ENCODE measurements around the gene SRGAP3. TPM values are rescaled to one million over a fixed set of nuclear protein-coding genes. Genes with fewer than 3 reads are reported as not detected.
"Not testable (repeated sequence)": the region's sequence is repeated elsewhere in the genome, so short reads cannot be mapped to it uniquely, and the experiment has no call there.

The SRGAP3 gene
- total RNA-seq (2014; rRNA removed; shearing (Covaris generic)), result not detected in 2 replicates

- H3K4me3 ChIP-seq, result no peak within 1 kb of the TSS
- H3K36me3 ChIP-seq, result no peaks in the 10 kb centered on the region
- DNase-seq, result peak; percentile 53 to 73
- H3K27ac ChIP-seq, result no peak within 1 kb of the TSS
- H3K27me3 ChIP-seq, result no peaks in the 10 kb centered on the region; the same call in 1 of the 2 replicates
- no peaks in the 10 kb centered on the region for H3K9me3 ChIP-seq (replicated peaks)
- no peaks in the 10 kb centered on the region for H3K4me1 ChIP-seq
Observed at GRCh38 chr3:9249273-9250192, at the start of gene SRGAP3. SRGAP3 (minus strand) TSS chr3:9249646; CDS start chr3:9248951, 695 bp downstream.

GRCh38 chr3:9298236-9298635, 48.8 kb upstream of the SRGAP3 start:
- H3K27ac ChIP-seq, result no peak overlapping the region
- no peaks in the 10 kb centered on the region for H3K36me3 ChIP-seq
- no peaks in the 10 kb centered on the region for H3K27me3 ChIP-seq
- no peaks in the 10 kb centered on the region for H3K9me3 ChIP-seq (replicated peaks)
- H3K4me3 ChIP-seq, result no peak overlapping the region
- H3K4me1 ChIP-seq, result no peaks in the 10 kb centered on the region
- no peak for DNase-seq

DNA sequence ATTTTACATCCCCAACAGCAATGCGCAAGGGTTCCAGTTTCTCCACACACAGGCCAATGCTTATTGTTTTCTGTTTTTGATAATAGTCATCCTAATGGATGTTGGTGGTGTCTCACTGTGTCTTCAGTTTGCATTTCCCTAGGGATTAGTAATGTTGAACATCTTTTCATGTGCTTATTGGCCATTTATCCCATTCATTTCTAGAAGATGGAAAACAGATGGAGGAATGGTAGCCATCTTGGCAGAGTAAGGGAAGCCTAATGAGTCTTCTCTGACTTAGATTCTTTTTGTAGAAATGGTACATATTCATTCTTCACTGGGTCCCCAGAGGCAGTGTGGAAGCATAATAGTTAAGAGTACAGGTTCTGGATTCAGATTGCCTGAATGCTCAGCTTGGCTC, 46.8 kb upstream of the SRGAP3 start:
- H3K36me3 ChIP-seq, result no peaks in the 10 kb centered on the region
- DNase-seq, result no peak
- H3K4me1 ChIP-seq, result no peaks in the 10 kb centered on the region
- H3K27ac ChIP-seq, result no peak overlapping the region
- no peaks in the 10 kb centered on the region for H3K27me3 ChIP-seq
- H3K9me3 ChIP-seq (replicated peaks), result no peaks in the 10 kb centered on the region
- no peak overlapping the region for H3K4me3 ChIP-seq

- H3K9me3 ChIP-seq (replicated peaks), result no peaks in the 10 kb centered on the region
- no peak overlapping the region for H3K4me3 ChIP-seq
- H3K27me3 ChIP-seq, result no peaks in the 10 kb centered on the region
- no peaks in the 10 kb centered on the region for H3K4me1 ChIP-seq
- H3K27ac ChIP-seq, result no peak overlapping the region
- H3K36me3 ChIP-seq, result no peaks in the 10 kb centered on the region
- no peak for DNase-seq
Observed at GRCh38 chr3:9295007-9295406, 45.6 kb upstream of the SRGAP3 start.

DNA sequence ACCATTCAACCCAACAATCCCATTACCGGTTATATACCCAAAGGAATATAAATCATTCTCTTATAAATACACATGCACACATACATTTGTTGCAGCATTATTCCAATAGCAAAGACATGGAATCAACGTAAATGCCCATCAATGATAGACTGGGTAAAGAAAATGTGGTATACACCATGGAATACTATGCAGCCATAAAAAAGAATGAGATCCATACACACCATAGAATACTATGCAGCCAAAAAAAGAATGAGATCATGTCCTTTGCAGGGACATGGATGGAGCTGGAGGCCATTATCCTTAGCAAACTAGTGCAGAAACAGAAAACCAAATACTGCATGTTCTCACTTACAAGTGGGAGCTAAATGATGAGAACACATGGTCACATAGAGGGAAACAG, 44.5 kb upstream of the SRGAP3 start:
- not testable (repeated sequence) for H3K9me3 ChIP-seq (replicated peaks); DNase-seq; H3K4me1 ChIP-seq; H3K36me3 ChIP-seq; H3K4me3 ChIP-seq; H3K27me3 ChIP-seq; H3K27ac ChIP-seq

GRCh38 chr3:9293076-9293475, 43.6 kb upstream of the SRGAP3 start:
- no peak overlapping the region for H3K4me3 ChIP-seq
- H3K4me1 ChIP-seq, result no peaks in the 10 kb centered on the region
- DNase-seq, result no peak
- H3K27ac ChIP-seq, result no peak overlapping the region
- H3K9me3 ChIP-seq (replicated peaks), result no peaks in the 10 kb centered on the region
- peaks cover 6% of the 10 kb centered on the region; the same call in 1 of the 2 replicates for H3K27me3 ChIP-seq
- no peaks in the 10 kb centered on the region for H3K36me3 ChIP-seq

- no peaks in the 10 kb centered on the region for H3K36me3 ChIP-seq
- H3K27me3 ChIP-seq, result peaks cover 6% of the 10 kb centered on the region; the same call in 1 of the 2 replicates
- DNase-seq, result no peak
- H3K4me1 ChIP-seq, result no peaks in the 10 kb centered on the region
- no peak overlapping the region for H3K27ac ChIP-seq
- H3K4me3 ChIP-seq, result no peak overlapping the region
- no peaks in the 10 kb centered on the region for H3K9me3 ChIP-seq (replicated peaks)
Observed at GRCh38 chr3:9292516-9292915, 43.1 kb upstream of the SRGAP3 start.

GRCh38 chr3:9291821-9292410, 42.5 kb upstream of the SRGAP3 start:
- DNase-seq, result no peak
- Histone ChIP-seq H3K27me3 (peaks cover 6% of the 10 kb centered on the region; the same call in 1 of the 2 replicates), H3K36me3 (no peaks in the 10 kb centered on the region)

DNA sequence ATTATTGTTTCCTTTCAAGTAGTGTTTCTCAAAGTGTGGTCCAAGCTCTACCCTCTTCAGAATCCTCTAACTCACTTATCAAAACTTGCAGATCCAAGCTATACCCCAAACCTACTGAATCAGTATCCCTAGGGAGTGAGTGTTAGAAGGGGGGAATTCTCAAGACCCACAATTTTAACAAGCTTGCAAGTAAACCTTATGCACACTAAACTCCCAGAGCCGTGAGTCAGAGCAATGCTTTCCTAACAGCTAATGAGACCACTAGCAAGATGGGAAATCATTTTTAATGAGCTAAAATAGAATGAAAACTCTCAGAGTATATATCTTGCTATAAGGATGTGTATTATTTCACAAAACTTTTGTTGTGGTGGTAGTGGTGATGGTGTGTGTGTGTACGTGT, 41.1 kb upstream of the SRGAP3 start:
- Histone ChIP-seq H3K36me3 (no peaks in the 10 kb centered on the region), H3K4me1 (no peaks in the 10 kb centered on the region), H3K27me3 (peaks cover 6% of the 10 kb centered on the region; the same call in 1 of the 2 replicates), H3K27ac (no peak overlapping the region), H3K9me3 (replicated peaks) (no peaks in the 10 kb centered on the region), H3K4me3 (no peak overlapping the region)
- DNase-seq, result no peak

More at GRCh38 chr3:9291821-9292410, 42.5 kb upstream of the SRGAP3 start:
- H3K27ac ChIP-seq, result no peak overlapping the region
- H3K4me1 ChIP-seq, result no peaks in the 10 kb centered on the region
- no peaks in the 10 kb centered on the region for H3K9me3 ChIP-seq (replicated peaks)
- no peak overlapping the region for H3K4me3 ChIP-seq

GRCh38 chr3:9281533-9281932, 32.1 kb upstream of the SRGAP3 start:
- not testable (repeated sequence) for H3K27ac ChIP-seq; H3K9me3 ChIP-seq (replicated peaks); H3K4me1 ChIP-seq; H3K36me3 ChIP-seq; DNase-seq; H3K27me3 ChIP-seq; H3K4me3 ChIP-seq

DNA sequence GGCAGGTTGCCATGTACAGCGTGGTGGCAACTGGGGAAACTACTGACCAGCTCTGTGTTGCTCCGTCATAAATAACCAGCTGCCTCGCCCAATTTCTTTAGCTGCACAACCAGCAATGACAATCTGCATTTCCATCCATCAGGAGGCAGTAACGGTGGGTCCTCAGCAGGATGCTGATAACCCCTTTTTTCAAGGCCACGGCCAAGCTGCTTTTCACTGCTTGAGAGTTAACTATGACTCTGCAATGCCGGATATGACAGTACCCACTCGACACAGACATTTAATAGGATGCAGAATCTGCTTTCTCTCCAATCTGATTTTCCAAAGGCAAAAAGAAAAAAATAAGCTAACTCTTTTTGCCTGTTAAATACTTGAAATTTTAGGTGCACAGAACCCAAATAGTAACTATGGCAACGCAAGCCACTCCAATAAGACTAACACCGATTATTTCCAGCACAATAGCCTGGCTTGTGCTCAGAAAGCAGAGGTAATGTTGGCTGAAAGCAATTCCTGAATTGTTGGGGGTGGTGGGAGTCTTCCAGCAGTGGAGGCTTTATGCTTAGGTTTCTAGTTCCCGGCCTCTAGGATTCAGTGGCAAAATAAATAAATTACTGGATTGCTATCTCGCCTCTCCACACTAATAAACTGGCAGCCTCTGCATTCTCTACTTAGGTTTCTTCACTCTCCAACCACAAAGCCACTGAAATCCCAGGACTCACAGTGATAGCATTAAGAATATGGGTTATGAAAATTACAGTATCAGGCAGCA, 31.2 kb upstream of the SRGAP3 start:
- Histone ChIP-seq H3K27ac (no peak overlapping the region), H3K4me1 (no peaks in the 10 kb centered on the region)
- DNase-seq, result no peak

GRCh38 chr3:9279966-9280365, 30.5 kb upstream of the SRGAP3 start:
- peaks cover 6% of the 10 kb centered on the region; the same call in 1 of the 2 replicates for H3K27me3 ChIP-seq
- no peak overlapping the region for H3K27ac ChIP-seq
- 0 out of 2 replicates have a peak, but pooled peaks cover 3% of the 10 kb centered on the region for H3K9me3 ChIP-seq (replicated peaks)
- H3K4me1 ChIP-seq, result no peaks in the 10 kb centered on the region
- H3K4me3 ChIP-seq, result no peak overlapping the region
- no peak for DNase-seq
- no peaks in the 10 kb centered on the region for H3K36me3 ChIP-seq

More for the DNA sequence above, 31.2 kb upstream of the SRGAP3 start:
- Histone ChIP-seq H3K4me3 (no peak overlapping the region), H3K36me3 (no peaks in the 10 kb centered on the region), H3K9me3 (replicated peaks) (0 out of 2 replicates have a peak, but pooled peaks cover 3% of the 10 kb centered on the region), H3K27me3 (peaks cover 6% of the 10 kb centered on the region; the same call in 1 of the 2 replicates)

DNA sequence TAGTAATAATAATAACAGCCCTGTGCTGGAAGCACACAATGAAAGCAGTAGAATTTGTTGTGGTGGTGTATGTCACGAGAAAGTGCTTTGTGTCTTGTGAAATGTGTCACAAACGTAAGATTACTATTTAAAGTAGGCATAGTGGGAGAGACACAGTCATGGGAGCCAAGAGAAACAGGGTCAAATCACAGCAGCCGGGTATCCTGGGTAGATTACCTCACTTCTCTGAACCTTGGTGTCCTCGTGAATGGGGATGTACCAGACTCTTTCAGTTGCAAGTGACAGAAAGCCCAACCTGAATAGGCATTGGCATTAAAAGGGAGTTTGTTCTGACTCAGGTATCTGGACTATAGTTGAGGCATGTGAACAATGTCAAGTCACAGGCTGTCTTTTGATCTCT, 29.1 kb upstream of the SRGAP3 start:
- no peaks in the 10 kb centered on the region for H3K4me1 ChIP-seq
- no peak for DNase-seq
- no peak overlapping the region for H3K27ac ChIP-seq

GRCh38 chr3:9278085-9278484, 28.6 kb upstream of the SRGAP3 start:
- H3K27me3 ChIP-seq, result peaks cover 1% of the 10 kb centered on the region; the same call in 1 of the 2 replicates
- no peak for DNase-seq
- H3K9me3 ChIP-seq (replicated peaks), result no peaks in the 10 kb centered on the region
- no peaks in the 10 kb centered on the region for H3K36me3 ChIP-seq
- H3K4me1 ChIP-seq, result no peaks in the 10 kb centered on the region
- no peak overlapping the region for H3K4me3 ChIP-seq
- no peak overlapping the region for H3K27ac ChIP-seq

More for the DNA sequence above, 29.1 kb upstream of the SRGAP3 start:
- peaks cover 6% of the 10 kb centered on the region; the same call in 1 of the 2 replicates for H3K27me3 ChIP-seq
- H3K9me3 ChIP-seq (replicated peaks), result 0 out of 2 replicates have a peak, but pooled peaks cover 3% of the 10 kb centered on the region
- no peak overlapping the region for H3K4me3 ChIP-seq
- no peaks in the 10 kb centered on the region for H3K36me3 ChIP-seq
